Measurements from ENCODE around the gene SNX25.
"Not testable (repeated sequence)": the region's sequence is repeated elsewhere in the genome, so short reads cannot be mapped to it uniquely, and the experiment has no call there.

The SNX25 gene

DNA sequence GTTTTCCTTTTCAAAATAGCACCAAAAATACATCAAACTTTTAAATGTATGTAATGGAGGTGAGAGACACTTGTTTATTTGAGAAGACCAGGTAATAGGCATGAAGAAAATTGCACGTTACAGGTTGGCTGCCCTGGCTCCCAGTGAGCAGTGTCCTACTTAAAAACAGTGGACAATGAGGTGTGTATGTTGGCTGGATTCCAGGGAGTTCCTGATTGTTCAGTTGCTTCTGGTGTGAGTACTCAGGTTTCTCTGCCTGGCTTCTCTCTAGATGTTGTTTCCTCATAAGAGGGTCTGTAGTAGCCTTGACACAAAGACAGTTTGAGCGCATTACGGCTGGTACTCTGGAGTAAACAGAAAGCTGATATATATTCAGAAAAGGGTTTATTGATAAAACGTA, 29.4 kb downstream of the SNX25 start (continued):
- TF ChIP-seq, protein P1, sequence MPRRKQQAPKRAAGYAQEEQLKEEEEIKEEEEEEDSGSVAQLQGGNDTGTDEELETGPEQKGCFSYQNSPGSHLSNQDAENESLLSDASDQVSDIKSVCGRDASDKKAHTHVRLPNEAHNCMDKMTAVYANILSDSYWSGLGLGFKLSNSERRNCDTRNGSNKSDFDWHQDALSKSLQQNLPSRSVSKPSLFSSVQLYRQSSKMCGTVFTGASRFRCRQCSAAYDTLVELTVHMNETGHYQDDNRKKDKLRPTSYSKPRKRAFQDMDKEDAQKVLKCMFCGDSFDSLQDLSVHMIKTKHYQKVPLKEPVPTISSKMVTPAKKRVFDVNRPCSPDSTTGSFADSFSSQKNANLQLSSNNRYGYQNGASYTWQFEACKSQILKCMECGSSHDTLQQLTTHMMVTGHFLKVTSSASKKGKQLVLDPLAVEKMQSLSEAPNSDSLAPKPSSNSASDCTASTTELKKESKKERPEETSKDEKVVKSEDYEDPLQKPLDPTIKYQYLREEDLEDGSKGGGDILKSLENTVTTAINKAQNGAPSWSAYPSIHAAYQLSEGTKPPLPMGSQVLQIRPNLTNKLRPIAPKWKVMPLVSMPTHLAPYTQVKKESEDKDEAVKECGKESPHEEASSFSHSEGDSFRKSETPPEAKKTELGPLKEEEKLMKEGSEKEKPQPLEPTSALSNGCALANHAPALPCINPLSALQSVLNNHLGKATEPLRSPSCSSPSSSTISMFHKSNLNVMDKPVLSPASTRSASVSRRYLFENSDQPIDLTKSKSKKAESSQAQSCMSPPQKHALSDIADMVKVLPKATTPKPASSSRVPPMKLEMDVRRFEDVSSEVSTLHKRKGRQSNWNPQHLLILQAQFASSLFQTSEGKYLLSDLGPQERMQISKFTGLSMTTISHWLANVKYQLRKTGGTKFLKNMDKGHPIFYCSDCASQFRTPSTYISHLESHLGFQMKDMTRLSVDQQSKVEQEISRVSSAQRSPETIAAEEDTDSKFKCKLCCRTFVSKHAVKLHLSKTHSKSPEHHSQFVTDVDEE (CRISPR knock-in tag; IDR thresholded peaks at IDR 0.05) = no peak

DNA sequence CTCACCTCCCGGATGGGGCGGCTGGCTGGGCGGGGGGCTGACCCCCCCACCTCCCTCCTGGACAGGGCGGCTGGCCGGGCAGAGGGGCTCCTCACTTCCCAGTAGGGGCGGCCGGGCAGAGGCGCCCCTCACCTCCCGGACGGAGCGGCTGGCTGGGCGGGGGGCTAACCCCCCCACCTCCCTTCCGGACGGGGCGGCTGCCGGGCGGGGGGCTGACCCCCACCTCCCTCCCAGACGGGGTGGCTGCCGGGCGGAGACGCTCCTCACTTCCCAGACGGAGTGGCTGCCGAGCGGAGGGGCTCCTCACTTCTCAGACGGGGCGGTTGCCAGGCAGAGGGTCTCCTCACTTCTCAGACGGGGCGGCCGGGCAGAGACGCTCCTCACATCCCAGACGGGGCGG, 31.1 kb downstream of the SNX25 start:
- ATAC-seq = not testable (repeated sequence)

DNA sequence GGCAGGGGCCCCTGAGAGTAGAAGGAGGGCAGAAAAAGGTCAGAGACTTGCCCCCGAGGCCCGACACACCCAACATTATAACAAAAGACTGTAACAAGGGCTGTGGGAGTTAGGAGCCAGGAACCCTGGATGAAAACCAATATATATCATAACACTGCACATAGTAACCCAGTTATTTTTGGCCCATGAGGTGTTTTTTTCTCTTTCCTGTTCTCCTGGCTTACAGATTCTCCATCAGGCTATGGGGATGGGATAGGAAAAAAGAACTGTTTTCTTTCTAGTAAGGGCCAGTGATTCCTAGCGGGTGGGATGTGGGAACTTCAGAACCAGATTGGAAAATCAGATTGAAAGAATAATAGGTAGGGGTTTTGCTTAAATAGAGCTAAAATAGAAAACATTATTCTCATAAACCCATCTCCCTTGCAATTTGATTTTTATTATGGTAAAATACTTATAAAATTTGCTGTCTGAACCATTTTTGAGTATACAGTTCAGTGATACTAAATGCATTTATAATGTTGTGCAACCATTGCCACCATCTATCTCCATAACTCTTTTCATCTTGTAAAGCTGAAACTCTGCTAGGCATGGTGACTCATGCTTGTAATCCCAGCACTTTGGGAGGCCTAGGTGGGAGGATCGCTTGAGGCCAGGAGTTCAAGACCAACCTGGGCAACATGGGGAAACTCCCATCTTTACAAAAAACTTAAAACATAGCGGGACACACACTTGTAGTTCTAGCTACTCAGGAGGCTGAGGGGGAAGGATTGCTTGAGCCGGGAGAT, 33.5 kb downstream of the SNX25 start:
- no peak for TF ChIP-seq SNAI2 (CRISPR knock-in tag; IDR thresholded peaks at IDR 0.05)
- no peak for TF ChIP-seq ZFP3 (CRISPR knock-in tag; IDR thresholded peaks at IDR 0.05)
- no peak for TF ChIP-seq PPARA (CRISPR knock-in tag; IDR thresholded peaks at IDR 0.05; ENCODE audit: borderline replicate concordance)
- TF ChIP-seq, protein P2, sequence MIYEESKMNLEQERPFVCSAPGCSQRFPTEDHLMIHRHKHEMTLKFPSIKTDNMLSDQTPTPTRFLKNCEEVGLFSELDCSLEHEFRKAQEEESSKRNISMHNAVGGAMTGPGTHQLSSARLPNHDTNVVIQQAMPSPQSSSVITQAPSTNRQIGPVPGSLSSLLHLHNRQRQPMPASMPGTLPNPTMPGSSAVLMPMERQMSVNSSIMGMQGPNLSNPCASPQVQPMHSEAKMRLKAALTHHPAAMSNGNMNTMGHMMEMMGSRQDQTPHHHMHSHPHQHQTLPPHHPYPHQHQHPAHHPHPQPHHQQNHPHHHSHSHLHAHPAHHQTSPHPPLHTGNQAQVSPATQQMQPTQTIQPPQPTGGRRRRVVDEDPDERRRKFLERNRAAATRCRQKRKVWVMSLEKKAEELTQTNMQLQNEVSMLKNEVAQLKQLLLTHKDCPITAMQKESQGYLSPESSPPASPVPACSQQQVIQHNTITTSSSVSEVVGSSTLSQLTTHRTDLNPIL (CRISPR knock-in tag; IDR thresholded peaks at IDR 0.05; ENCODE audit: low read depth) = no peak
- no peak for TF ChIP-seq TCF4 (CRISPR knock-in tag; IDR thresholded peaks at IDR 0.05; ENCODE audit: borderline replicate concordance)
- no peak for TF ChIP-seq OSR1 (CRISPR knock-in tag; IDR thresholded peaks at IDR 0.05)
- no peak for TF ChIP-seq ZNF70 (CRISPR knock-in tag; IDR thresholded peaks at IDR 0.05)

DNA sequence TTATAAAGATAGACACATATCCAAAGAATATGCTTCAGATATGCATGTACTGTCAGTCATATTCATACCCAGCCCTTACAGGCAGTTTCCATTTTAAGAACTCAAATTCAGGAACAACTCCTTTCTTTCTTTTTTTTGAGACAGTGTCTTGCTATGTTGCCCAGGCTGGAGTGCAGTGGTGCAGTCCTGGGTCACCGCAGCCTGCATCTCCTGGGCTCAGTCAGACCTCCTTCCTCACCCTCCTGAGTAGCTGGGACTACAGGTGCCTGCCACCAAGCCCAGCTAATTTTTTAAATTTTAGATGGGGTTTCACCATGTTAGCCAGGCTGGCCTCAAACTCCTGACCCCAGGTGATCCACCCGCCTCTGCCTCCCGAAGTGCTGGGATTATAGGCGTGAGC, 34.5 kb downstream of the SNX25 start:
- ATAC-seq = no peak
- TF ChIP-seq, protein P1 (CRISPR knock-in tag; IDR thresholded peaks at IDR 0.05) = no peak
- TF ChIP-seq ISL1 (CRISPR knock-in tag; IDR thresholded peaks at IDR 0.05) (no peak), BACH2 (CRISPR knock-in tag; IDR thresholded peaks at IDR 0.05; ENCODE audit: borderline replicate concordance) (no peak), PPARA (CRISPR knock-in tag; IDR thresholded peaks at IDR 0.05; ENCODE audit: borderline replicate concordance) (no peak), ZFP3 (CRISPR knock-in tag; IDR thresholded peaks at IDR 0.05) (no peak), ZNF70 (CRISPR knock-in tag; IDR thresholded peaks at IDR 0.05) (no peak), GLIS3 (CRISPR knock-in tag; IDR thresholded peaks at IDR 0.05) (no peak), TCF4 (CRISPR knock-in tag; IDR thresholded peaks at IDR 0.05; ENCODE audit: borderline replicate concordance) (no peak), OSR1 (CRISPR knock-in tag; IDR thresholded peaks at IDR 0.05) (no peak), RARB (CRISPR knock-in tag; IDR thresholded peaks at IDR 0.05) (no peak), ZFP30 (CRISPR knock-in tag; IDR thresholded peaks at IDR 0.05) (no peak), ZC3H10 (CRISPR knock-in tag; IDR thresholded peaks at IDR 0.05) (no peak), SNAI2 (CRISPR knock-in tag; IDR thresholded peaks at IDR 0.05) (no peak), ZNF565 (CRISPR knock-in tag; conservative IDR thresholded peaks at IDR 0.05; ENCODE audit: low read depth) (no peak), TOX (CRISPR knock-in tag; IDR thresholded peaks at IDR 0.05; ENCODE audit: borderline replicate concordance) (no peak), CSDC2 (CRISPR knock-in tag; IDR thresholded peaks at IDR 0.05) (no peak)
- TF ChIP-seq, protein P3, sequence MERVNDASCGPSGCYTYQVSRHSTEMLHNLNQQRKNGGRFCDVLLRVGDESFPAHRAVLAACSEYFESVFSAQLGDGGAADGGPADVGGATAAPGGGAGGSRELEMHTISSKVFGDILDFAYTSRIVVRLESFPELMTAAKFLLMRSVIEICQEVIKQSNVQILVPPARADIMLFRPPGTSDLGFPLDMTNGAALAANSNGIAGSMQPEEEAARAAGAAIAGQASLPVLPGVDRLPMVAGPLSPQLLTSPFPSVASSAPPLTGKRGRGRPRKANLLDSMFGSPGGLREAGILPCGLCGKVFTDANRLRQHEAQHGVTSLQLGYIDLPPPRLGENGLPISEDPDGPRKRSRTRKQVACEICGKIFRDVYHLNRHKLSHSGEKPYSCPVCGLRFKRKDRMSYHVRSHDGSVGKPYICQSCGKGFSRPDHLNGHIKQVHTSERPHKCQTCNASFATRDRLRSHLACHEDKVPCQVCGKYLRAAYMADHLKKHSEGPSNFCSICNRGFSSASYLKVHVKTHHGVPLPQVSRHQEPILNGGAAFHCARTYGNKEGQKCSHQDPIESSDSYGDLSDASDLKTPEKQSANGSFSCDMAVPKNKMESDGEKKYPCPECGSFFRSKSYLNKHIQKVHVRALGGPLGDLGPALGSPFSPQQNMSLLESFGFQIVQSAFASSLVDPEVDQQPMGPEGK (CRISPR knock-in tag; IDR thresholded peaks at IDR 0.05; ENCODE audit: borderline replicate concordance) = no peak
- TF ChIP-seq, protein P2 (CRISPR knock-in tag; IDR thresholded peaks at IDR 0.05; ENCODE audit: low read depth) = no peak
- TF ChIP-seq, protein P4, sequence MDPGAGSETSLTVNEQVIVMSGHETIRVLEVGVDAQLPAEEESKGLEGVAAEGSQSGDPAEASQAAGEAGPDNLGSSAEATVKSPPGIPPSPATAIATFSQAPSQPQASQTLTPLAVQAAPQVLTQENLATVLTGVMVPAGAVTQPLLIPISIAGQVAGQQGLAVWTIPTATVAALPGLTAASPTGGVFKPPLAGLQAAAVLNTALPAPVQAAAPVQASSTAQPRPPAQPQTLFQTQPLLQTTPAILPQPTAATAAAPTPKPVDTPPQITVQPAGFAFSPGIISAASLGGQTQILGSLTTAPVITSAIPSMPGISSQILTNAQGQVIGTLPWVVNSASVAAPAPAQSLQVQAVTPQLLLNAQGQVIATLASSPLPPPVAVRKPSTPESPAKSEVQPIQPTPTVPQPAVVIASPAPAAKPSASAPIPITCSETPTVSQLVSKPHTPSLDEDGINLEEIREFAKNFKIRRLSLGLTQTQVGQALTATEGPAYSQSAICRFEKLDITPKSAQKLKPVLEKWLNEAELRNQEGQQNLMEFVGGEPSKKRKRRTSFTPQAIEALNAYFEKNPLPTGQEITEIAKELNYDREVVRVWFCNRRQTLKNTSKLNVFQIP (CRISPR knock-in tag; IDR thresholded peaks at IDR 0.05; ENCODE audit: borderline replicate concordance, low read depth) = no peak

More for the DNA sequence above, 33.5 kb downstream of the SNX25 start:
- peak; percentile 40; the same call in 2 of the 3 replicates for ATAC-seq
